ENCODE measurements around the gene GDA.

- TF ChIP-seq POLR2A (IDR thresholded peaks at IDR 0.05) = no peak
- TF ChIP-seq CTCF (IDR thresholded peaks at IDR 0.05) = no peak
These were observed 21.5 kb upstream of the GDA start for GRCh38 chr9:72127753-72128152.

Measured in right lobe of liver (tissue), 4 donors.